ENCODE data around the gene SLC47A1. TPM values are rescaled to one million over a fixed set of nuclear protein-coding genes. Genes with fewer than 3 reads are reported as not detected.

Gene SLC47A1
- total and polyA plus RNA-seq, 2 of the 4 experiments (the other 2 are of a cell fraction): not detected

DNA sequence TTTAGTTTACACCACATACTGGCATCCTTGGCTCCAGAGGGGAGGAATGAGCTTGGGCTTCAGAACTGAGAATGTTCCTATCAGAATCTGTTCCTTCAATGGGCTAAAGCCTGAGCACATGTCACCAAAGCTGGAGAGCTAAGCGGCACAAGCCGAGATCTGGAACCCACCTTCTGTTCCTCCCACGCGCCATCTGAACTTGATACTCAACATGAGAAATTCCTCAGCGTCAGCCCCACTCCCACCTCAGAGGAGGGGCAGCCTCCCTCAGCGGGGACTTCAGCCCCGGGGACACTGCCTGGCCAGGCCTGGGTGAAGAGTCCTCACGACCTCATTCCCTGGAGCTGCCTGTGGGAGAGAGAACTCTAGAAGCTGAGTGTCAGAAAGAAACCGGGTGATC lies 22.8 kb upstream of the SLC47A1 start:
- intact Hi-C loops (cut with micrococcal nuclease): no loop called here

More for the DNA sequence above, 22.8 kb upstream of the SLC47A1 start:
- no peaks in the 10 kb centered on the region for H3K4me1 ChIP-seq (ENCODE audit: control insufficient read depth, insufficient read depth, low read length)
- BruUV-seq (replicated peaks): no TSS peak
- H3K14ac ChIP-seq (replicated peaks; ENCODE audit: low read depth, low read length): no peak overlapping the region
- dilution Hi-C loops (cut with HindIII; ENCODE audit: low sequenced_read_pairs, unreplicated experiment): no loop called here
- no peak overlapping the region for H3K56ac ChIP-seq (ENCODE audit: extremely low read depth, insufficient read depth, low read length)
- H3K18ac ChIP-seq (ENCODE audit: low read depth, low read length): no peak overlapping the region
- ATAC-seq (ENCODE audit: low read depth) (no peak), DNase-seq (no peak)
- no peak overlapping the region for H2AFZ ChIP-seq (replicated peaks; ENCODE audit: low read length, poor library complexity)
- H3K4me3 ChIP-seq (ENCODE audit: insufficient read depth, low read depth, low read length): no peak overlapping the region
- H2AK5ac ChIP-seq (ENCODE audit: low read depth, low read length): no peak overlapping the region
- H3K9me1 ChIP-seq (ENCODE audit: insufficient read depth, low read length): no peaks in the 10 kb centered on the region
- H4K8ac ChIP-seq (ENCODE audit: low read depth in 2 of 2, low read length in 2 of 2): no peak overlapping the region
- no peaks in the 10 kb centered on the region for H3K79me1 ChIP-seq (ENCODE audit: low read depth in 1 of 2, low read length in 2 of 2)
- no peak overlapping the region for H2BK20ac ChIP-seq (ENCODE audit: low read depth, low read length)
- no peaks in the 10 kb centered on the region for H3K9me3 ChIP-seq (ENCODE audit: control insufficient read depth, insufficient read depth, low read length)
- H2BK15ac ChIP-seq (ENCODE audit: low read depth, low read length): no peak overlapping the region
- no peaks in the 10 kb centered on the region for H4K20me1 ChIP-seq (ENCODE audit: insufficient read depth, low read length)
- H3K27me3 ChIP-seq (ENCODE audit: control insufficient read depth, insufficient read depth, low read length): no peaks in the 10 kb centered on the region
- no peak overlapping the region for H3K4me2 ChIP-seq (ENCODE audit: low read depth, low read length)
- no peak overlapping the region for H3K23ac ChIP-seq (ENCODE audit: low read depth, low read length)
- H4K91ac ChIP-seq (ENCODE audit: insufficient read depth, low read depth, low read length): no peak overlapping the region
- no peaks in the 10 kb centered on the region for H3K36me3 ChIP-seq (ENCODE audit: control insufficient read depth, insufficient read depth, low read length)
- CTCF ChIA-PET: interaction anchor here (0.6 kb wide), 2 partner anchors 185 to 218 kb away, joined by 4 to 5 read pairs; no protein-coding TSS in a partner anchor
- TF ChIP-seq NFE2L2 (IDR thresholded peaks at IDR 0.05; ENCODE audit: low read depth, low read length): no peak
- no peak for TF ChIP-seq RFX5 (IDR thresholded peaks at IDR 0.05; ENCODE audit: low read depth, low read length)
- no peak for TF ChIP-seq MXI1 (IDR thresholded peaks at IDR 0.05; ENCODE audit: borderline replicate concordance, low read depth, low read length)
- no peak for TF ChIP-seq BHLHE40 (IDR thresholded peaks at IDR 0.05; ENCODE audit: low read depth, low read length)
- TF ChIP-seq, protein P1, sequence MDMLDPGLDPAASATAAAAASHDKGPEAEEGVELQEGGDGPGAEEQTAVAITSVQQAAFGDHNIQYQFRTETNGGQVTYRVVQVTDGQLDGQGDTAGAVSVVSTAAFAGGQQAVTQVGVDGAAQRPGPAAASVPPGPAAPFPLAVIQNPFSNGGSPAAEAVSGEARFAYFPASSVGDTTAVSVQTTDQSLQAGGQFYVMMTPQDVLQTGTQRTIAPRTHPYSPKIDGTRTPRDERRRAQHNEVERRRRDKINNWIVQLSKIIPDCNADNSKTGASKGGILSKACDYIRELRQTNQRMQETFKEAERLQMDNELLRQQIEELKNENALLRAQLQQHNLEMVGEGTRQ (IDR thresholded peaks at IDR 0.05; ENCODE audit: low read depth, low read length): no peak
- TF ChIP-seq CEBPB (IDR thresholded peaks at IDR 0.05; ENCODE audit: low read depth, low read length): no peak
- no peak for TF ChIP-seq RCOR1 (IDR thresholded peaks at IDR 0.05; ENCODE audit: insufficient replicate concordance, low read length)
- in situ Hi-C loops (cut with MboI; ENCODE audit: low sequenced_read_pairs): no loop called here
- H3K9ac ChIP-seq (ENCODE audit: low read depth, low read length): no peak overlapping the region
- no peak overlapping the region for H2BK120ac ChIP-seq (ENCODE audit: low read depth, low read length)
- no peak overlapping the region for H3K4ac ChIP-seq (ENCODE audit: low read depth, low read length)
- no peak overlapping the region for H2AK9ac ChIP-seq (replicated peaks; ENCODE audit: low read depth, low read length, poor library complexity)
- H2BK5ac ChIP-seq (ENCODE audit: low read depth, low read length, poor library complexity, severe bottlenecking): no peak overlapping the region
- POLR2A ChIA-PET (ENCODE audit: unreplicated experiment): no interaction called here
- H4K5ac ChIP-seq (ENCODE audit: low read depth, low read length): no peak overlapping the region
- 66% methylated on average over 6 of the region's 9 CpGs; no CpG with 5 or more reads in 1 of the 2 experiments for WGBS, 2 experiments (ENCODE audit: extremely low coverage in 2 of 2, insufficient read length in 1 of 2)
- no peak overlapping the region for H3K27ac ChIP-seq (ENCODE audit: insufficient read depth, low read length)

Measured in IMR-90 (cell line).